Hypothalamus (tissue), 51 donors: Measurements from ENCODE around the gene ZNF398.
"Not testable (repeated sequence)": the region's sequence is repeated elsewhere in the genome, so short reads cannot be mapped to it uniquely, and the experiment has no call there.

Source experiments
- DNase-seq, 51 donors: peaks; one replicate each; lab custom pipeline; 2025; lab: John Stamatoyannopoulos, UW

ZNF398 gene, protein sequence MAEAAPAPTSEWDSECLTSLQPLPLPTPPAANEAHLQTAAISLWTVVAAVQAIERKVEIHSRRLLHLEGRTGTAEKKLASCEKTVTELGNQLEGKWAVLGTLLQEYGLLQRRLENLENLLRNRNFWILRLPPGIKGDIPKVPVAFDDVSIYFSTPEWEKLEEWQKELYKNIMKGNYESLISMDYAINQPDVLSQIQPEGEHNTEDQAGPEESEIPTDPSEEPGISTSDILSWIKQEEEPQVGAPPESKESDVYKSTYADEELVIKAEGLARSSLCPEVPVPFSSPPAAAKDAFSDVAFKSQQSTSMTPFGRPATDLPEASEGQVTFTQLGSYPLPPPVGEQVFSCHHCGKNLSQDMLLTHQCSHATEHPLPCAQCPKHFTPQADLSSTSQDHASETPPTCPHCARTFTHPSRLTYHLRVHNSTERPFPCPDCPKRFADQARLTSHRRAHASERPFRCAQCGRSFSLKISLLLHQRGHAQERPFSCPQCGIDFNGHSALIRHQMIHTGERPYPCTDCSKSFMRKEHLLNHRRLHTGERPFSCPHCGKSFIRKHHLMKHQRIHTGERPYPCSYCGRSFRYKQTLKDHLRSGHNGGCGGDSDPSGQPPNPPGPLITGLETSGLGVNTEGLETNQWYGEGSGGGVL

DNA sequence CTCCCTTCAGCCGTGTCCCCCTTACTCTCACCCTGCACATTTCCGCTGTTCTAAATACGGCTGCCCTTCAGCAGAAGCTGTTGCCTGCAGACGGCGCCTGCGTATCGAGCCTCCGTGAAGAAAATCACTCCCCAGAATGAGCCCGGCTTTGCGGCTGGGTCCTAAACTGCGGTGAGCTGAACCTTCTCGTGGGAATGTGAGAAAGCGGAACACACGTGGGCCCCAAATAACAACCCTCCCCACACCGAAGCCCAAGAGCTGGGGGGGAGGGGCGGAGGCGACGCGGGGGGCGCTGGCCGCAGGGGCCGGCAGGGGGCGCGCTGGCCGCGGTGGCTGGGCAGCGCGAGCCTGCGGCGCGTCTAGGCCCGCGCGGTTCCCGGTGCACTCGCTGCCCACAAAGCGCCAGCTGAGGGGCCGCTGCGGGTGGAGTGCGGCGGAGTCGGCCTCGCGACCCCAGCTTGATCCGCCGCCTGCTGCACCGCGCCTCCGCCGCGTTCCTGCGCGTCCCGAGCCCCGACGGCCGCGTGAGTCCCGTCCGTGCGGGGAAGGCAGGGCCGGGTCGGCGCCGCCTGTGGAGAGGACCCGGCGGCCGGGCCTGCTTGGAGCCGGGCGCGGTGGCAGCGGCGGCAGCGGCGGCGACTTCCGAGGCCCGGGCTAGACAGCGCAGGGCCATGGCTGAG, at the start of gene ZNF398:
TSS of gene ZNF398 (plus strand) at position 382 of the 680 bp plus-strand sequence. CDS start at position 672, 290 bp downstream.
- peak in 47 of 51 donors; percentile 25 to 85 (median 64) for DNase-seq

DNA sequence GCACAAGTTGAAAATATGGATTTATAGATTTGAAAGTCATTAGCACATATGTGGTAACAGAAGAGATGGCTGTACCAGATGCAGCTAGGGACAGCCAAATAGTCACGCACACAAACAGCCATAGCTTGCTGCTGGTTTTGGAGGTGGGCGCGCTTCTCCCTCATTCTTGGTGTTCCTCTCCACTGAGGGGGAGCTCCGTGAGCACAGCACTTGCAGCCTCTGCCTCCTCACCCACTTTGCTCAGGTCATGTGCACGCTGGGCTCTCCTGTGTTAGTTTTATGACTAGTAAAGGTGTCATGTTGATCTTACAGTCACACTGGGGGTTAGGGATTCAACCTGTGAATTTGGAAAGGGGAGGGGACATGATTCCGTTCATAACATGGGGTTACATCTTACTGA, 48.2 kb upstream of the ZNF398 start:
- DNase-seq = no peak

DNA sequence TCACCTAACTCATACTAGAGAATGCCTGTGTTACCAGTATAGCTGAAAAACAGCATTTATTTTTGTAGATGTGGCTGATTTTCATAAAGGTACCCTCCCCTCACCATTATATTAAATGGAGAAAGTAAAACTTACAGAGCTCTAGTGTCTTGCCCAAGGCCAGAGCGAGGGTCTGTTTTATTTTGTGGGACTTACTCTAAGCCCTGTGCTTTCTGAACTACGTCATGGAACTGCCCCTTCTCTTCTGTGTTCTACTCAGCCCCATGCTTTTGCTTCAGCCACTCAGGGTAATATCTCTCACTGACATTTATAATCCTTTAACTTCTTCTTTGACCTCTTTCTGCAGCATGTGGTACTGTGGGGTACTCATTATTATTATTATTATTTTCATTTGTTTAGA, 46.4 kb upstream of the ZNF398 start:
- DNase-seq = no peak

DNA sequence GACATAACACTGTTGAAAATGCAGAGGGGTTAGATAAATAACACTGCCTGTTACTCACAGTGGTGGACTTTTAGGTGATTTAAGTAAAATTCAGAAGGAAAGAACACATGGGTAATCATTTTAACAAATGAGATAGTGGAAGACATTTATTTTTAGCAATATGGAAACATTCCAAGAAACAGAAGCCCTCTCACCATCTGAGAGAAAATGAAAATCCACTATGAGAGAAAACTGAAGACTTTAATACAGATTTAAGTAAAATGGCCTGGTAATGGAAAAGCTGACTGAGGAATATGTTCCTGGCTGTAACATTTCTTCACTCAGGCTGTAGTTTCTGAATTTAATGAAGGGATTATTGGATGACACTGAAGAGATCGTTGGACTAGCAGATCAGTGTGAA, 44.6 kb upstream of the ZNF398 start:
- DNase-seq = no peak

DNA sequence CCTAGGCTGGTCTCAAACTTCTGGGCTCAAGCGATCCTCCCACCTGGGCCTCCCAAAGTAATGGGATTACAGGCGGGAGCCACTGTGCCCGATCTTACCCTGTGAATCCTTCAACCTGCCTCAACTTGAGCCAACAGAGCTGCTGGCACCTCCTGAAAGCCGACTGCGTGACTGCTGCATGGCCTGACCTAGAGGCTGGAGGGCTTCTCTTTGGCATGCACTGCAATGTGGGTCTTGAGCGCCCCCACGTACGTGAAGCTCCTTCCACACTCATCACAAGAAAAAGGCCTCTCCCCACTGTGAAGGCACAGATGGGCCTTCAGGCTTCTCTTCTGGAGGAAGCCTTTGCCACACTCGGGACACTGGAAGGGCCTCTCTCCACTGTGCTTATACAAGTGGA, 43.8 kb upstream of the ZNF398 start:
- DNase-seq = no peak

DNA sequence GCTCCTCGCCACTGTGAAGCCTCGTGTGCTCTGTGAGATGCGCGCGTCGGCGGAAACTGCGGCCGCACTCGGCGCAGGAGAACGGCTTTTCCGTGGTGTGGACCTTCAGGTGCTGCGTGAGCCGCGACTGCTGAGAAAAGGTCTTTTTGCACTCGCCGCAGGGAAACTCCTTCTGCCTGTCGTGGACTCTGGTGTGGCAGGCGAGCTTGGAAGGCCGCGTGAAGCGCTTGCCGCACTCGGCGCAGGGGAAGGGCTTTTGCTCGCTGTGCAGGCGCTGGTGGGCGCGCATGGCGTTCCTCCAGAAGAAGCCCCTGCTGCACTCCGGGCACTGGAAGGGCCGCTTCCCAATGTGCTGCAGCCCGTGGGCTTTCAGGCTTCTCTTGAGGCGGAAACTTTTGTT, 43.0 kb upstream of the ZNF398 start:
- no peak for DNase-seq

DNA sequence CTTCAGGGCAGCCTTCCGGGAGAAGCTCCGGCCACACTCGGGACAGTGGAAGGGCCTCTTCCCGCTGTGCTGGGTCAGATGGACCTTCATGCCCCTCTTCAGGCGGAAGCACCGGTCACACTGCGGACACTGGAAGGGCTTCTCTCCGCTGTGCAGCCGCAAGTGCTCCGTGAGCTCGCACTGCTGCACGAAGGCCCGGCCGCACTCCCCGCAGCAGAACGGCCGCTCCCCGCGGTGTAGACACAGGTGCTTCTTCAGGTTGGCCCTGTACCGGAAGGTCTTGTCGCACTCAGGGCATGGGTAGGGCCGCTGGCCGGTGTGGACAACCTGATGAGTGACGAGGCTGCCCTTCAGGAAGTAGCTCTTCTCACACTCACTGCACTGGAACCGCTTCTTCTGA, 42.5 kb upstream of the ZNF398 start:
- DNase-seq = no peak

DNA sequence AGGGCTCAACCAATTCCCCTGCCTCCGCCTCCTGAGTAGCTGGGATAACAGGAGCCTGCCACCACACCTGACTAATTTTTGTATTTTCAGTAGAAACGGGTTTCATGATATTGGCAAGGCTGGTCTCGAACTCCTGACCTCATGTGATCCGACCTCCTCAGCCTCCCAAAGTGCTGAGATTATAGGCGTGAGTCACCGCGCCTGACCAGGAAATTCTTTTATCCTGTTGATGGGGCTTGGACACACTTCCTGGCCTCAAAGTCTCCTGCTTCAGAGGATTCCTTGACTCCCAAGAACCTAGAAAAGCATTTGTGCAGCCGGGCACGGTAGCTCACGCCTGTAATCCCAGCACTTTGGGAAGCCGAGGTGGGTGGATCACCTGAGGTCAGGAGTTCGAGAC, 37.3 kb upstream of the ZNF398 start:
- no peak for DNase-seq

DNA sequence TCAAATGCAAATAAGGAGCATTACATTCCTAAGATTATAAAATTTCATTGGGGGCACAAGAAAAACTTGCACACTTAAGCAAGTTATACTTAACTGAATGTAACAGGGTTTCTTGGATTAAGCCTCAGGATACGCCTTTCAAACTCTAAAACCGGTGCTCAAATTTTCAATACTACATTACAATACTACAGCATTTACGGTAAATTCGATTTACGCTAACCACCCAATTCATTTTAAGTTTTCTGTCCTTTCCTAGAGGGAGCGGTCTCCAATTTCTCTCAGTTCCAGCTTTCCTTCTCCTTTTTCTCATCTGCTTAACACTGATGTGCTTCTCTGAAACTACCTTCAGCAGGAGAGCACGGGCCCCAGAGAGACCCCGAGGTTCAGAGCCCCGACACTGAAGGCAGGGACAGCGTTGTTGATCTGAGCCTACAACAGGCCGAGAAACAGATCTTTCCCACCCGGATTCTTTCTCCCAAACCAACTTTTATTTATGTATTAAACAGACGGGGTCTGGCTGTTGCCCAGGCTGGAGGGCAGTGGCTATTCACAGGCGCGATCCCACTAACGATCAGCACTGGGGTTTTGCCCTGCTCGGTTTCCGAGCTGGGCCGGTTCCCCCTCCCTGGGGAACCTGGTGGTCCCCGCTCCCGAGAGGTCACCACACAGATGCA, 21.9 kb upstream of the ZNF398 start:
- peak in 3 of 51 donors; percentile 25 to 52 (median 51) for DNase-seq

DNA sequence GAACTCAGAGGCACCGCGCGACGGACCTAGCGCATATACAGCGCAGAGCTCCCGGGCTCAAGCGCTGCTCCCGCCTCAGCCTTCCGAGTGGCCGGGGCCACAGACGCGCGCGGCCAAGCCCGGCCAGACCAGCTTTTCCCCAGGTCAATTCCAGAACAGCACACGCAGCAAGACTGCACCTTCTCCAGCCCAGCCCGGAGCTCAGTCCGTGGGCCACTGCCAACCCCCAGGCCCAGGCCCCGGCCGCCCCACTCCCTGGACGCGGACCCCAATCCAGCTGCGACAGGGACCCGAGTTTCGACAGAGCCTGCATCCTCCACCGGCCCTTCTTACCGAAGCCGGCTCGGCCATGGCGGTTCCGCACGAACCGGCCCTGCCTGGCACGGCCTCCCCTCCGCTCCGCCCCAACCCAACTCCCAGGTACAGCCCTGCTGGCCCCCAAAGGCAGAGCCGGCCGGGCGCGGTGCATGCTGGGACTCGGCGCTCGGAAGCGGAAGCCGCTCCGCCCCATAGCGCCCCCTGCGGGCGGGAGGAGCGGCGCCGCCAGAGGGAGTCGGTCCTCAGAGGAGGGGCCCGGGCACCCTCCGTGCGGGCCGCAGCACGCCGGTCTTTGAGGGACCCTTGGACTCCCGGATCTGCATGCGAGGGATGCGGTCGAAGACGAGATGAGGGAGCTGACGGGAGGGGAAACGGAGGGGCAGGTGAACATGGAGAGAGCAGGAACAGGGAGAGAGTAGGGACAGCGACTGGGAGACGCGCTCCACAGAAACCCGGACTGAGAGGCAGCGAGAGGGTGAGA, 21.2 kb upstream of the ZNF398 start, which contains the start of gene ZNF425:
TSS of gene ZNF425 (minus strand) at position 462 of the 799 bp plus-strand sequence. CDS start at position 351, 111 bp downstream.
- peak; percentile 57 to 95 (median 85) for DNase-seq

DNA sequence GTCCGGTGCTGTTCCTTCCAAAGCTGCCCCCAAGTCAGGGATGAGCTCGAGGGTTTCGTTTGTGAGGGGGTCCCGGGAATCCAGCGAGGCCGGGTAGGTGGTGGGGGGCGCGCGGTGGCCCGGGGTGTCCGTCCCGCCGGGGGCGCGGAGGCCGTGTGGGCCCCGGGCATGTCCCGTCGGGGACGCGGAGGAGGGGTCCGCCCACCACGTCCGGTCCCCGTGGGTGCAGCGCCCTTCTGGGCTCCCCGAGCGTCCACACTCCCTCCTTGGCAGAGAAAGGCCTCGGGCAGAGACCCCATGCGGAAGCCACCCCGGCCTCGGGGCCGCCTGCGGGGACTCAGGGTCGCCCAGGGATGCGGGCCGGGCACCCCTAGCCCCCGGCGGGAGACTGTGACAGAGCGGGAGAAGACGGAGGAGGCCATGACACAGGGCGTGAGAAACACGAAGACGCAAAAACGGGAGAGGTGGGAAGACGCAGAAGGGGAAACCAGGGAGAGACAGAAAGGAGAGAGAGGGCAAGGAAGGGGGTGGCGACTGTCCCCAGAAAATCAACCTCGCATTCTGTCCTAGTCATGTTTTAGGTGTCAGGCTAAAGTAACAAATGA, 20.5 kb upstream of the ZNF398 start:
- peak in 41 of 51 donors; percentile 24 to 93 (median 63) for DNase-seq

DNA sequence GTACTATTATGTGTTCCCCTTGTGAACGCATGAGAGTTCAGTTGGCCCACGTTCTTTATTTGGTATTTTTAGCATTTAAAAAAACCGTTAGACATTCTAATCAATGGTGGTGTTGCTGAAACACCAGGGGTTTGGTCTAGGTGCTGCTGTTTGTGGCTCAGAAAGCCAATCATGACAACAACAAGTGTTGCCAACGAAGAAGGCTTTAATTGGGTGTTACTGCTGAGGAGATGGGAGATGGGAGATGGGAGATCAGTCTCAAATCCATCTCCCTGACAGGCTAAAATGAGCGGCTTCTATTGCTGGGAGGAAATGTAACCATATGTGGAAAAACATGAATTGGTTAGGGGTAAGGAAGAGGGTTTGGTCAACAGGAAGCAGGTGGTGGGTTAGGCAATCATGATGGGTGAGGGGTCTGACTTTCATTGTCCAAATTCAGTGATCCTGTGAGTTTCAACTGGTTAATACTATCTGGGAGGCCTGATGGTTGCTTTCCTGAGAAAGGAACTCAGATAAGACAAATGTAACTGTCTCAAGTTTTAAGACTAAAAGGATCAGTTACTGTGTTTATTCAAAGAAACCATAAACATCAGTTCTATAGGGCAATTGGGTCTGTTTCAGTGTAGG, 16.6 kb upstream of the ZNF398 start:
- DNase-seq = no peak

DNA sequence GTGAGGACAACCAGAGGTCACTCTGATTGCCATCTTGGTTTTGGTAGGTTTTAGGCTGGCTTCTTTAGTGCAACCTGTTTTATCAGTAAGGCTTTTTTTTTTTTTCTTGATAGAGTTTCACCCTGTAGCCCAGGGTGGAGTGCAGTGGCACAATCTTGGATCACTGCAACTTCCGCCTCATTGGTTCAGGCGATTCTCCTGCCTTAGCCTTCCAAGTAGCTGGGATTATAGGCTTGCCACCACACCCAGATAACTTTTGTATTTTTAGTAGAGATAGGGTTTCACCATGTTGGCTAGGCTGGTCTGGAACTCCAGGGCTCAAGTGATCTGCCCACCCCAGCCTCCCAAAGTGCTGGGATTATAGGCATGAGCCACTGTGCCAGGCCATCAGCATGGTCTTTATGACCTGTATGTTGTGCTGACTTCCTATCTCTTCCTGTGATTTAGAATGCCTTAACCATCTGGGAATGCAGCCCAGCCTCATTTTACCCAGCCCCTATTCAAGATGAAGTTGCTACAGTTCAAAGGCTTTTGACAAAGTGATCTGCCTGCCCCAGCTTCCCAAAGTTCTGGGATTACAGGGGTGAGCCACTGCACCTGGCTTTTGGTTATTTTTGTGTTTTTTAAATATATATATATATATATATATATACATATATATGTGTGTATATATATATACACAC, 14.1 kb upstream of the ZNF398 start:
- DNase-seq = no peak

DNA sequence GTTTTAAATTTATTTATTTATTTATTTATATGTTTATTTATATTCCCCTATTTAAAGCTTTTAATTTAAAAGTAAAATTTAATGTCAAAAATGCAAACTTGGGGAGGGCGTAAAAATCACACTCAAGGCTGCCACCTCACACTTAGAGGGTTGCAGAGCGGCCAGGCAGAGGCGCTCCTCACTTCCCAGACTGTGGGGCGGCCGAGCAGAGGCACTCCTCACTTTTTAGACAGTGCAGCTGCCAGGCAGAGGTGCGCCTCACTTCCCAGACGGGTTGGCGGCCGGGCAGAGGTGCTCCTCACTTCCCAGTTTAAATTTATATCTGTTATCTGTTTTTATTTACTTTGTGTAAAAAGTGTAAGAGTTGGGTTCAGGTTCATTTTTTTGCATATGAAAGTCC, 11.1 kb upstream of the ZNF398 start:
- no peak for DNase-seq

DNA sequence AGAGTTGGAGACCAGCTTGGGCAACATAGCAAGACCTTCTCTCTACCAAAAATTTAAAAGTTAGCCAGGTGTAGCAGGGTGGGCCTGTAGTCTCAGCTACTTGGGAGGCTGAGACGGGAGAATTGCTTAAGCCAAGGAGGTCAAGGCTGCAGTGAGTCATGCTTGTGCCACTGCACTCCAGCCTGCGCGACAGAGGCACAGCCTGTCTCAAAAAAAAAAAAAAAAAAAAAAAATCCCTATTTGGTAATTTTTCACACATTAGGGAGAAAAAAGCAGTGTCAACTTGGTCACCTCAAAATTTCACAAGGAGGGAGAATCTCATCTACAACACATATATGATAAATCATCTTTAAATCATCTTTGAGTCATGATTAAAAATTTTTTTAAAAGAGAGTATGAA, 6.4 kb upstream of the ZNF398 start:
- DNase-seq = no peak

DNA sequence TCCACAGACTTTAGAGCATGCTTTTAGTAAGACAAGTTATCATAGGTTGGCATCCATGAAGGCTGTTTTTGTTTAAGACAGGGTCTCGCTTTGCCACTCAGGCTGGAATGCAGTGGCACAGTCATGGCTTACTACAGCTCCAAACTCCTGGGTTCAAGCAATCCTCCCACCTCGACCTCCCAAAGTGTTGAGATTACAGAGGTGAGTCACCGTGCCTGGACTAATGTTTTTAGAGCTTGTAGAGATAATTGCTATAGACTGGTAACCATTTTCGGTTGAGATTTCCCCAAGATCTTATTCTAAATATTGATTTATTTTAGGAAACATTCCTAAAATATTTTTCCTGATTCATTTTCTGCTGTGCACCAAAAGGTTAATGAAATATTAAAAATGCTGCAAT, 5.4 kb upstream of the ZNF398 start:
- DNase-seq = no peak

DNA sequence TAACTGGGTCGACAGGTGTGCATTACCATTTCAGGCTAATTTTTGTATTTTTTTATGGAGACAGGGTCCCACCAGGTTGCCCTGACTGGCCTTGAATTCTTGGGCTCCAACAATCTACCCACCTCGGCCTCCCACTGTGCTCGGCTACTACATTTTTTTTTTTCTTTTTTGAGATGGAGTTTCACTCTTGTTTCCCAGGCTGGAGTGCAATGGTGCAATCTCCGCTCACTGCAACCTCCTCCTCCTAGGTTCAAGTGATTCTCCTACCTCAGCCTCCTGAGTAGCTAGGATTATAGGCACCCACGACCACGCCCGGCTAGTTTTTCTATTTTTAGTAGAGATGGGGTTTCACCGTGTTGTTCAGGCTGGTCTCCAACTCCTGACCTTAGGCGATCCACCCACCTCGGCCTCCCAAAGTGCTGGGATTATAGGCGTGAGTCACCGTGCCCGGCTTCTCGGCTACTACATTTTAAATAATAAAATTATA, 2.8 kb upstream of the ZNF398 start:
- DNase-seq = not testable (repeated sequence)
